GM19238 (cell line): Measurements from ENCODE around the gene PIP4P1.
"Not testable (repeated sequence)": the region's sequence is repeated elsewhere in the genome, so short reads cannot be mapped to it uniquely, and the experiment has no call there.

ENCODE experiments used
- DNase-seq: peaks from one replicate; pipeline ENCODE4 v3.0.0; 2011; ENCODE audit warnings: low spot score; ENCODE audit not compliant: insufficient read length

The PIP4P1 gene

GRCh38 chr14:20461225-20462141, at the start of gene PIP4P1:
PIP4P1 (minus strand) TSS chr14:20461434; CDS start chr14:20461325, 109 bp downstream.
- peak; percentile 83 for DNase-seq

- DNase-seq: no peak
Measured at GRCh38 chr14:20508367-20508766, 47.1 kb upstream of the PIP4P1 start.

GRCh38 chr14:20507537-20507936, 46.3 kb upstream of the PIP4P1 start:
- DNase-seq: not testable (repeated sequence)

- not testable (repeated sequence) for DNase-seq
Measured at GRCh38 chr14:20506752-20507151, 45.5 kb upstream of the PIP4P1 start.

GRCh38 chr14:20506276-20506675, 45.0 kb upstream of the PIP4P1 start:
- not testable (repeated sequence) for DNase-seq

GRCh38 chr14:20503898-20504297, 42.7 kb upstream of the PIP4P1 start:
- no peak for DNase-seq

GRCh38 chr14:20501346-20501745, 40.1 kb upstream of the PIP4P1 start:
- no peak for DNase-seq

- DNase-seq: no peak
Measured at GRCh38 chr14:20499881-20500280, 38.6 kb upstream of the PIP4P1 start.

- DNase-seq: no peak
Measured at GRCh38 chr14:20499108-20499507, 37.9 kb upstream of the PIP4P1 start.

- DNase-seq: no peak
Measured at GRCh38 chr14:20498622-20499021, 37.4 kb upstream of the PIP4P1 start.

GRCh38 chr14:20494935-20495766, 33.9 kb upstream of the PIP4P1 start:
- no peak for DNase-seq

GRCh38 chr14:20493634-20494033, 32.4 kb upstream of the PIP4P1 start:
- DNase-seq: no peak

GRCh38 chr14:20492486-20492885, 31.3 kb upstream of the PIP4P1 start:
- no peak for DNase-seq

- no peak for DNase-seq
Measured at GRCh38 chr14:20490563-20490962, 29.3 kb upstream of the PIP4P1 start.

GRCh38 chr14:20489093-20489994, 28.1 kb upstream of the PIP4P1 start:
- DNase-seq: no peak

- no peak for DNase-seq
Measured at GRCh38 chr14:20487396-20487725, 26.1 kb upstream of the PIP4P1 start.

GRCh38 chr14:20486684-20487395, 25.6 kb upstream of the PIP4P1 start:
- no peak for DNase-seq

GRCh38 chr14:20485900-20486299, 24.7 kb upstream of the PIP4P1 start:
- no peak for DNase-seq

- DNase-seq: no peak
Measured at GRCh38 chr14:20482382-20482781, 21.1 kb upstream of the PIP4P1 start.

GRCh38 chr14:20478894-20479293, 17.7 kb upstream of the PIP4P1 start:
- DNase-seq: no peak
